Trophoblast cell (in vitro differentiated cells and primary cell): ENCODE data around the gene EPS8.
A peak's percentile ranks its signal among the peaks of the same experiment; 100 is the strongest.

Experiments used
- DNase-seq, 2 donors: peaks; one replicate each; pipeline ENCODE4 v3.0.0-alpha.2; 2016
- H2AFZ ChIP-seq: 2 replicates; pipeline ENCODE4 v1.6.1; 2013; ENCODE audit warnings: low read length, moderate library complexity, mild to moderate bottlenecking; ENCODE audit not compliant: insufficient read depth, poor library complexity
- H2AK5ac ChIP-seq: 2 replicates; pipeline ENCODE4 v1.6.1; 2013; ENCODE audit warnings: mild to moderate bottlenecking, low read length
- H2BK120ac ChIP-seq: 2 replicates; pipeline ENCODE4 v1.6.1; 2013; ENCODE audit warnings: low read length, mild to moderate bottlenecking, moderate library complexity; ENCODE audit not compliant: insufficient read depth, poor library complexity
- H2BK12ac ChIP-seq: 2 replicates; pipeline ENCODE4 v1.6.1; 2013; ENCODE audit warnings: mild to moderate bottlenecking, low read length, moderate library complexity
- H2BK5ac ChIP-seq: 2 replicates; pipeline ENCODE4 v1.6.1; 2013; ENCODE audit warnings: low read length, low read depth, moderate library complexity, mild to moderate bottlenecking; ENCODE audit not compliant: poor library complexity
- H3K14ac ChIP-seq: 2 replicates; pipeline ENCODE4 v1.6.1; 2013; ENCODE audit warnings: mild to moderate bottlenecking, low read length
- H3K18ac ChIP-seq: 2 replicates; pipeline ENCODE4 v1.6.1; 2013; ENCODE audit warnings: mild to moderate bottlenecking, low read length
- H3K23ac ChIP-seq: 2 replicates; pipeline ENCODE4 v1.6.1; 2013; ENCODE audit warnings: low read length
- H3K27ac ChIP-seq: 2 replicates; pipeline ENCODE4 v1.5.1; 2013; ENCODE audit warnings: low read depth, mild to moderate bottlenecking, inconsistent platforms, low read length, moderate library complexity
- H3K27me3 ChIP-seq: 2 replicates; pipeline ENCODE4 v1.6.1; 2013; ENCODE audit warnings: inconsistent platforms, mild to moderate bottlenecking, low read length, moderate library complexity; ENCODE audit not compliant: insufficient read depth
- H3K36me3 ChIP-seq, 2 experiments: 1 replicate in 1 of 2; 2 replicates in 1 of 2; pipeline ENCODE4 v1.6.1; 2013; ENCODE audit warnings: low read length in 2 of 2, mild to moderate bottlenecking in 2 of 2, moderate library complexity in 1 of 2; ENCODE audit not compliant: insufficient read depth in 2 of 2, control insufficient read depth in 1 of 2
- H3K4ac ChIP-seq: 2 replicates; pipeline ENCODE4 v1.6.1; 2013; ENCODE audit warnings: low read depth, mild to moderate bottlenecking, low read length, moderate library complexity
- H3K4me1 ChIP-seq, 2 experiments: 1 replicate in 1 of 2; 2 replicates in 1 of 2; pipeline ENCODE4 v1.6.1; 2013; ENCODE audit warnings: low read length in 2 of 2, mild to moderate bottlenecking in 2 of 2, moderate library complexity in 1 of 2; ENCODE audit not compliant: insufficient read depth in 2 of 2, control insufficient read depth in 1 of 2
- H3K4me2 ChIP-seq: 2 replicates; pipeline ENCODE4 v1.6.1; 2013; ENCODE audit warnings: inconsistent platforms, mild to moderate bottlenecking, low read length, moderate library complexity
- H3K4me3 ChIP-seq: 2 replicates; pipeline ENCODE4 v1.5.1; 2013; ENCODE audit warnings: mild to moderate bottlenecking, low read depth, low read length, inconsistent platforms
- H3K79me1 ChIP-seq: one replicate; pipeline ENCODE4 v1.6.1; 2013; ENCODE audit warnings: low read length
- H3K79me2 ChIP-seq: 2 replicates; pipeline ENCODE4 v1.6.1; 2013; ENCODE audit warnings: low read length, mild to moderate bottlenecking; ENCODE audit not compliant: control insufficient read depth, insufficient read depth, poor library complexity
- H3K9ac ChIP-seq: 2 replicates; pipeline ENCODE4 v1.6.1; 2013; ENCODE audit warnings: mild to moderate bottlenecking, low read length
- H3K9me3 ChIP-seq: 2 replicates; pipeline ENCODE4 v1.6.1; 2013; ENCODE audit warnings: low read depth, mild to moderate bottlenecking, control low read depth, inconsistent platforms, low read length; ENCODE audit not compliant: insufficient read depth
- H4K12ac ChIP-seq: 2 replicates; pipeline ENCODE4 v1.6.1; 2013; ENCODE audit warnings: low read depth, mild to moderate bottlenecking, low read length, moderate library complexity
- H4K8ac ChIP-seq: 2 replicates; pipeline ENCODE4 v1.6.1; 2013; ENCODE audit warnings: low read depth, mild to moderate bottlenecking, low read length, moderate library complexity
- H4K91ac ChIP-seq: one replicate; pipeline ENCODE4 v1.6.1; 2013; ENCODE audit warnings: low read depth, mild to moderate bottlenecking, low read length, moderate library complexity
- WGBS: extraction: QIAGEN DNeasy Blood & Tissue Kit; methylation state at CpG from one replicate; pipeline ENCODE4 v1.1.7; 2013; ENCODE audit warnings: missing lambda C conversion rate; ENCODE audit not compliant: insufficient read length, insufficient coverage; ENCODE audit errors: extremely low coverage; 5-methylcytosine and 5-hydroxymethylcytosine counted together

The EPS8 gene

DNA sequence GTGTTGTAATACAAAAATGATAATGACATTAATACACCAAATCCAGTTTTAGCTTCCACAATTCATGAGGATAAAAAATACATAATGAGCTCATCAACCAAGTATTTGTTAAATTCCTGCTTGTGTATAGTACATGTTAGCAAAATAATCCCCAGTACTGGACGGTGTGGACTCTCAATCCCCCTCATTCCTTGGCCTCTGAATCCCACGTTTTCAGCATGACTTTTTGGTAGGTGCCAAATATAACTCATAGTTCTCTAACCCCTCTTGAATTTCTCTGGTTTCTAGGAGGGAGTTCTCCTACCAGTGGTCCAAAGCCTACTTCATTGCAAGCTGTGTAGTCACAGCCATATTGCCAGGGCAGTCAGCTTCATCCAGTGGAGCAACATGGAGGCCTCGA, 41.4 kb upstream of the EPS8 start:
- H3K18ac ChIP-seq, result no peak overlapping the region
- peak in 1 of 2 donors; percentile 7 for DNase-seq
- H3K4ac ChIP-seq, result no peak overlapping the region
- H3K9me3 ChIP-seq, result no peaks in the 10 kb centered on the region
- no peak overlapping the region for H4K91ac ChIP-seq
- H4K12ac ChIP-seq, result no peak overlapping the region
- H2AFZ ChIP-seq, result no peak overlapping the region
- no peak overlapping the region for H2BK5ac ChIP-seq
- no peaks in the 10 kb centered on the region for H3K4me1 ChIP-seq
- no peak overlapping the region for H2BK12ac ChIP-seq
- no peak overlapping the region for H3K4me3 ChIP-seq
- no peak overlapping the region for H3K4me2 ChIP-seq
- H2AK5ac ChIP-seq, result no peak overlapping the region
- no peaks in the 10 kb centered on the region for H3K79me2 ChIP-seq
- no peak overlapping the region for H3K27ac ChIP-seq
- WGBS, result no CpG with 5 or more reads among the region's 3 CpGs
- H3K36me3 ChIP-seq, result no peaks in the 10 kb centered on the region
- no peak overlapping the region for H3K9ac ChIP-seq
- no peak overlapping the region for H2BK120ac ChIP-seq
- H3K14ac ChIP-seq, result no peak overlapping the region
- no peaks in the 10 kb centered on the region for H3K27me3 ChIP-seq
- no peak overlapping the region for H4K8ac ChIP-seq
- no peak overlapping the region for H3K23ac ChIP-seq
- no peaks in the 10 kb centered on the region for H3K79me1 ChIP-seq

DNA sequence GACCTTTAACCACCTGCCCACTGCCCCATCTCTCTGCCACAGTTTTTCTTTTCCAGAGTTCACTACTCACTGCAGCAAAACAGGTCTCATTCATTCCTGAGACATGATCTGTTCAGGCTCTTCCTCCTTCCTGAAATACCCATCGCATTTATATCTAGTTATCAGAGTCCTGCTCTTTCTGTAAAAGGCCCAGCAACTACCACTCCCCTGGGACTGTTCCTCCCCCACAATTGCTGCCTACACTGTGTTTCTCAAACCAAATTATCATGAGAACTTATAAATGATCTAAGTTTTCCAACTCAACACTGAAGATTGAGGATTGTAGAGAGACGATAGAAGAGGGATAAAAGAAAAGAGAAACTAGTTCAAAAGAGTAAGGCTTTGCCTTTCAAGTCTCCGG, 40.8 kb upstream of the EPS8 start:
- Histone ChIP-seq H3K4me2 (no peak overlapping the region), H2AK5ac (no peak overlapping the region), H2BK5ac (no peak overlapping the region), H3K79me2 (no peaks in the 10 kb centered on the region), H3K23ac (no peak overlapping the region), H3K36me3 (no peaks in the 10 kb centered on the region), H3K9me3 (no peaks in the 10 kb centered on the region), H3K79me1 (no peaks in the 10 kb centered on the region), H2BK120ac (no peak overlapping the region), H4K8ac (no peak overlapping the region), H3K4me1 (no peaks in the 10 kb centered on the region), H3K27me3 (no peaks in the 10 kb centered on the region), H3K4me3 (no peak overlapping the region), H3K14ac (no peak overlapping the region), H2BK12ac (no peak overlapping the region), H3K27ac (no peak overlapping the region), H4K91ac (no peak overlapping the region), H2AFZ (no peak overlapping the region), H3K18ac (no peak overlapping the region), H3K4ac (no peak overlapping the region), H4K12ac (no peak overlapping the region), H3K9ac (no peak overlapping the region)
- DNase-seq, result peak in 1 of 2 donors; percentile 52
- WGBS, result no CpG with 5 or more reads among the region's 3 CpGs

GRCh38 chr12:15829255-15829654, 40.1 kb upstream of the EPS8 start:
- Histone ChIP-seq H2BK120ac (no peak overlapping the region), H3K4ac (no peak overlapping the region), H3K18ac (no peak overlapping the region), H3K27ac (no peak overlapping the region), H3K4me2 (no peak overlapping the region), H4K12ac (no peak overlapping the region), H4K91ac (no peak overlapping the region), H3K9ac (no peak overlapping the region), H3K79me1 (no peaks in the 10 kb centered on the region), H3K4me1 (no peaks in the 10 kb centered on the region), H3K4me3 (no peak overlapping the region), H3K27me3 (no peaks in the 10 kb centered on the region), H2BK12ac (no peak overlapping the region), H2BK5ac (no peak overlapping the region), H2AK5ac (no peak overlapping the region), H4K8ac (no peak overlapping the region), H3K9me3 (no peaks in the 10 kb centered on the region), H3K23ac (no peak overlapping the region), H3K79me2 (no peaks in the 10 kb centered on the region), H2AFZ (no peak overlapping the region), H3K14ac (no peak overlapping the region), H3K36me3 (no peaks in the 10 kb centered on the region)
- DNase-seq, result no peak
- WGBS, result no CpG with 5 or more reads among the region's 3 CpGs

GRCh38 chr12:15827136-15827535, 37.9 kb upstream of the EPS8 start:
- Histone ChIP-seq H4K91ac (no peak overlapping the region), H3K9me3 (no peaks in the 10 kb centered on the region), H2BK12ac (no peak overlapping the region), H3K9ac (no peak overlapping the region), H2AK5ac (no peak overlapping the region), H3K36me3 (no peaks in the 10 kb centered on the region), H3K79me2 (no peaks in the 10 kb centered on the region), H4K12ac (no peak overlapping the region), H3K4me1 (no peaks in the 10 kb centered on the region), H3K23ac (no peak overlapping the region), H2AFZ (no peak overlapping the region), H3K27ac (no peak overlapping the region), H3K18ac (no peak overlapping the region), H2BK120ac (no peak overlapping the region), H3K79me1 (no peaks in the 10 kb centered on the region), H3K4me2 (no peak overlapping the region), H3K14ac (no peak overlapping the region), H2BK5ac (no peak overlapping the region), H3K4me3 (no peak overlapping the region), H3K4ac (no peak overlapping the region), H4K8ac (no peak overlapping the region), H3K27me3 (no peaks in the 10 kb centered on the region)
- no peak for DNase-seq
- no CpG with 5 or more reads among the region's 1 CpG for WGBS
